Transverse colon (tissue), 4 donors: ENCODE measurements around the gene PHF5A. TPM values are rescaled to one million over a fixed set of nuclear protein-coding genes. Genes with fewer than 3 reads are reported as not detected.
A peak's percentile ranks its signal among the peaks of the same experiment; 100 is the strongest.

Experiments
- DNase-seq: peaks from one replicate; pipeline ENCODE4 v3.0.0-alpha.2; 2019
- H3K27ac ChIP-seq, 4 donors: fragments of 200-600 bp; sonication (generic); 2 replicates each; pipeline ENCODE4 v1.5.1; 2016 to 2018; ENCODE audit warnings: inconsistent platforms in 4 of 4
- H3K27me3 ChIP-seq: fragments of 200-600 bp; sonication (generic); 2 replicates; pipeline ENCODE4 v1.5.1; 2017; ENCODE audit warnings: inconsistent platforms
- H3K36me3 ChIP-seq, 4 donors: fragments of 200-600 bp; sonication (generic); 2 replicates each; pipeline ENCODE4 v1.5.1; 2017 to 2019; ENCODE audit warnings: inconsistent platforms in 4 of 4
- H3K4me1 ChIP-seq, 4 donors: fragments of 200-600 bp; sonication (generic); 2 replicates each; pipeline ENCODE4 v1.5.1; 2017 to 2020; ENCODE audit warnings: inconsistent platforms in 4 of 4
- H3K4me3 ChIP-seq, 4 donors: fragments of 200-600 bp; sonication (generic); 1 replicate in 1 of 4; 2 replicates in 3 of 4; pipeline versions ENCODE4 v1.5.1 to v1.6.1; 2017 to 2019; ENCODE audit warnings: inconsistent platforms in 4 of 4
- H3K9me3 ChIP-seq, 2 donors: fragments of 200-600 bp; sonication (generic); 2 replicates each; pipeline ENCODE4 v1.5.1; 2017 to 2019; ENCODE audit warnings: inconsistent platforms in 2 of 2
- CTCF ChIP-seq, 5 experiments: fragments of 200-600 bp in 3 of 5; fragments of 450-650 bp in 2 of 5; sonication (generic) in 3 of 5; IDR thresholded peaks; 1 replicate in 2 of 5; 2 replicates in 3 of 5; pipeline ENCODE4 v1.5.1; 2016 to 2017; ENCODE audit warnings: antibody characterized with exemption in 5 of 5, inconsistent platforms in 3 of 5, mild to moderate bottlenecking in 2 of 5, moderate library complexity in 1 of 5
- EP300 ChIP-seq: sonication (generic); formaldehyde crosslinking; IDR thresholded peaks from one replicate; pipeline ENCODE4 v1.6.1; 2017; ENCODE audit warnings: antibody characterized with exemption, low read depth
- POLR2A ChIP-seq: fragments of 450-650 bp; IDR thresholded peaks from one replicate; pipeline ENCODE4 v1.6.1; 2016; ENCODE audit warnings: antibody characterized with exemption, mild to moderate bottlenecking, moderate library complexity
- POLR2AphosphoS5 ChIP-seq, 3 donors: sonication (generic); formaldehyde crosslinking; IDR thresholded peaks; one replicate each; pipeline ENCODE4 v1.6.1; 2016; ENCODE audit warnings: antibody characterized with exemption in 3 of 3
- WGBS, 2 donors: methylation state at CpG; one replicate each; pipeline ENCODE4 v1.1.5; 2018; ENCODE audit warnings: low coverage in 1 of 2; 5-methylcytosine and 5-hydroxymethylcytosine counted together
- in situ Hi-C, 4 donors: fragments of 200-750 bp; cut with MboI; loops; one replicate each; pipeline versions ENCODE4 v1.15.0 to v1.15.1; 2017; ENCODE audit warnings: low sequenced_read_pairs in 3 of 4, low pct_ligation_motif_present in 1 of 4, low pct_unique_long_range_greater_than_20kb in 1 of 4
- intact Hi-C: fragments of 100-400 bp; cut with DNase I; formaldehyde crosslinking; loops from one replicate; pipeline ENCODE4 v1.15.1; 2023; ENCODE audit warnings: low total_unique reads
- total RNA-seq, 4 donors: library from RNA; depleted of rRNA; stranded (reverse); fragments of >200 nt; gene quantifications; one replicate each; pipeline ENCODE4 v1.1.0, GENCODE V29; 2016

PHF5A gene
- total RNA-seq, 4 donors from 2014 or later: 3.0 to 33.9 (median 25.0) TPM

DNA sequence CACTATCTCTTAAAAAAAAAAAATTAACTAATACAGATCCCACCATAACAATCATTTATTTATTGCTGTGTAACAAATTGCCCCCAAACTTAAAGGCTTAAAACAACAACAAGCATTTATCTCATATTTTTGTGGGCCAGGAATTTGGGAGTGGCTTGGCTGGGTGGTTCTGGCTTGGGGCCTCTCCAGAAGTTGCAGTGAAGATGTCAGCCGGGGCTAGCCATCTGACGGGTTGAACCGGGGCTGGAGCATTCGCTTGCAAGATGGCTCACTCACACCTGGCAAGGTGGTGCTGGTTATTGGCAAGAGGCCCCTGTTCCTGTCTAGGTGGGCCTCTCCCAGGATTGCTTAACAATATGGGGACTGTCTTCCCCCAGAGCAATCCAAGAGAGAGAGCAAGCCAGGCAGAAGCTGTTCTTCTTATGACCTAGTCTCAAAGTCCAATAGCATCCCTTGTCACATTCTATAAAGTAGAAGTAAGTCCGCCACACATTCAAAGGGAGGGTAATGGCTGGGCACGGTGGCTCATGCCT is 29.9 kb upstream of the PHF5A start:
- no peak for DNase-seq
- no peak overlapping the region for H3K4me3 ChIP-seq
- H3K4me1 ChIP-seq: peaks cover 0 to 12% (median 0%) of the 10 kb centered on the region in 4 donors
- H3K27me3 ChIP-seq: no peaks in the 10 kb centered on the region
- in situ Hi-C loops (no loop called here), intact Hi-C loops (no loop called here)
- 61% methylated on average over 6 of the region's 6 CpGs; no CpG with 5 or more reads in 1 of the 2 donors for WGBS, 2 donors
- peaks cover 0 to 32% (median 13%) of the 10 kb centered on the region in 4 donors for H3K36me3 ChIP-seq
- no peak overlapping the region for H3K27ac ChIP-seq
- no peaks in the 10 kb centered on the region for H3K9me3 ChIP-seq
- TF ChIP-seq EP300: no peak
- TF ChIP-seq POLR2A: no peak
- TF ChIP-seq POLR2AphosphoS5 (IDR thresholded peaks at IDR 0.05): no peak

DNA sequence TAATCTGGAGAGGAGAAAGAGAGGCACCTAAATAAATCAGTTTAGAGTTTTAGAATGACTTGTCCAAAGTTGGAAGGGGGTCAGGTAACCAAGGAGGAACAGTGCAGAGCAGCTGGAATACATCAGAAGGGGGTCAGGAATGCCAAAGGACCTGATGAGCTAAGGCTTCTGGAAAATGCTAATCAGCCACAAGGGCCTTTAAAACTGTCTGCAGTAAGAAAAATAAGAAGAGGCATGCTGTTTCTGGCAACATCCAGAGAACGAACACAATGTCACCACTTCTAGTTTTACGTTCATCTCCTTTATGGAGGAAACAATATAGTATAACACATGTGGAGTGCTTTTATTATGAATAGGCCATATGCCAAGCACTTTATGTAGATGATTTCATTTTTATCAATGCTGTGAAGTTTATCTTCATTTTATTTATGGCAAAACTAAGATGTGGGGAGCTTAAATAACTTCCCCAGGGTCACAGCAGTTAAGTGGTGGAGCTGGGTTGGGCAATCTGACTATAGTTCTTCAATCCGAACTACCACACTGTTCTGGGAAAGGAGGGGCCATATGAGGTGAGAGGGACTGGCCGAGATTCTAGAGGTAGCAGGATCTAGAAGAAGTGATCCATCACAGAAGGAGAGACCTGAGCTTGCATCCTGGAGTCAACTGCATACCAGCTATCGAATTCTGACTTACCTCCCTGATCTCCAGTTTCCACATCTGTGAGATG is 23.0 kb upstream of the PHF5A start:
- WGBS, 2 donors: 44 to 62% methylated on average over 3 to 5 of the region's 5 CpGs
- intact Hi-C loops: no loop called here
- no peaks in the 10 kb centered on the region for H3K36me3 ChIP-seq
- TF ChIP-seq POLR2AphosphoS5 (IDR thresholded peaks at IDR 0.05): peak; percentile 62 to 88 (median 68)
- TF ChIP-seq CTCF (IDR thresholded peaks at IDR 0.05): no peak
- TF ChIP-seq EP300: no peak
- no peak for TF ChIP-seq POLR2A
- no peak for DNase-seq
- peak overlapping the region; percentile 23 to 77 (median 66) for H3K27ac ChIP-seq
- H3K4me1 ChIP-seq: peaks cover 14 to 57% (median 29%) of the 10 kb centered on the region in 4 donors
- no peaks in the 10 kb centered on the region for H3K27me3 ChIP-seq
- no peaks in the 10 kb centered on the region for H3K9me3 ChIP-seq
- in situ Hi-C loops: no loop called here
- no peak overlapping the region for H3K4me3 ChIP-seq

DNA sequence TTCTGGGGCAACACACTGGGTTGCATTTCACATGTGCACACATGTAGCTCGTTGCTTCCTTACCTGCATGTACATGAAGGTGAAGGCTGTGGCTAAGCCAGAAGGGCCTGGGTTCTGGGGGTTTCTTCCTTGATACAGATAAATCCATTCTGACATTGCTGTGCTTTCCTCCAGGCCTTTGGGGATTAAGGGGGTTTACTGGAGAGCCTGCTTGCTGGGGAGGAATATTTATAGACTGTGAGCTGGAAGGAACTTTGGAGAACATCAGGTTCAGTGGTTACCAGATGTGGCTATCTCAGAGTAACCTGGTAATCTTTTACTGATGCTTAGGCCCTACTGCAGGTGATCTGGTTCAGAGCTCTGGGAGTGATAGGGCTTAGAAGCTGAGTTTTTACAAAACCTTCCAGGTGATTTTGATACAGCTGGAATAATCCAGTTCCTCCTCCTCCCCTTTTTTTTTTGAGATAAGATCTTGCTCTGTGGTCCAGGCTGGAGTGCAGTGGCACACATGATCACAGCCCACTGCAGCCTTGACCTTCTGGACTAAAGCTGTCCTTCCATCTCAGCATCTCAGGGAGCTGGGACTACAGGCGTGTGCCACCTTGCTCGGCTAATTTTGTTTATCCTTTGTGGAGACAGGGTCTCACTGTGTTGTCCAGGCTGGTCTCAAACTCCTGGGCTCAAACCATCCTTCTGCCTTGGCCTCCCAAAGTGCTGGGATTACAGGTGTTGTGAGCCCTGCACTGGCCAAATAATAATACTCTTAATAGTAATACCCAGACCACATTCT is 20.3 kb upstream of the PHF5A start:
- intact Hi-C loops: no loop called here
- in situ Hi-C loops: no loop called here
- Histone ChIP-seq H3K27me3 (no peaks in the 10 kb centered on the region), H3K36me3 (no peaks in the 10 kb centered on the region), H3K27ac (no peak overlapping the region), H3K4me1 (peaks cover 14 to 84% (median 40%) of the 10 kb centered on the region in 4 donors), H3K4me3 (no peak overlapping the region), H3K9me3 (no peaks in the 10 kb centered on the region)
- no peak for TF ChIP-seq POLR2A
- TF ChIP-seq CTCF (IDR thresholded peaks at IDR 0.05): no peak
- no peak for TF ChIP-seq EP300
- WGBS, 2 donors: 80% methylated on average over 3 of the region's 3 CpGs; no CpG with 5 or more reads in 1 of the 2 donors
- no peak for DNase-seq

DNA sequence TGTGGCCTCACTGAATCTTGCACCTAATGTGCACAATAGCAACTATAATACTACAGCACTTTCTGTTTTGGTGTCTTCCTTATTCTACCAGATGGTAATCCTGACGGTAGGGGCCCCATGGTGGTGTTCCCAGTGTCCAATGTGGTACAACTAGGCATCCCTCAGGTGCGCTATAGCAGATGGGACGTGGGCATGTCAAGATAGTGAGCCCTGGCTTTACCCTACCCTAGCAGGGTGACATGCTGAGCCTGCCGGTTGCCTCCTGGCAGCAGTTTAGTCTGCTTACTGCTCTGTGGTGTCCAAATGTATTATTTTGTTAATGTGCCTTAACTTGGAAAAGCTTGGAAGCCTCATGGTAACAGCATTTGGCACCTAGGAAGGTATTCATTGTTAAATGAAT is 19.6 kb upstream of the PHF5A start:
- no peaks in the 10 kb centered on the region for H3K36me3 ChIP-seq
- H3K4me3 ChIP-seq: no peak overlapping the region
- no peak for DNase-seq
- TF ChIP-seq POLR2AphosphoS5 (IDR thresholded peaks at IDR 0.05) (no peak), POLR2A (no peak), CTCF (IDR thresholded peaks at IDR 0.05) (no peak), EP300 (no peak)
- in situ Hi-C loops (no loop called here), intact Hi-C loops (no loop called here)
- no peaks in the 10 kb centered on the region for H3K9me3 ChIP-seq
- no peaks in the 10 kb centered on the region for H3K27me3 ChIP-seq
- H3K4me1 ChIP-seq: peaks cover 14 to 91% (median 46%) of the 10 kb centered on the region in 4 donors
- no peak overlapping the region for H3K27ac ChIP-seq
- 89% methylated on average over 4 of the region's 4 CpGs; no CpG with 5 or more reads in 1 of the 2 donors for WGBS, 2 donors
